Naive thymus-derived CD4-positive, alpha-beta T cell (primary cell): ENCODE data around the gene SFI1. TPM values are rescaled to one million over a fixed set of nuclear protein-coding genes. Genes with fewer than 3 reads are reported as not detected.

Experiments
- ATAC-seq: fragments of 150-1000 bp; cut with Tn5 transposase; 2 replicates; pipeline ENCODE4 v1.10.0; 2021; ENCODE audit warnings: mild to moderate bottlenecking, moderate library complexity
- CTCF ChIA-PET: fragments of 350-600 bp; sonication (Branson Sonifier 250); formaldehyde crosslinking; loops from one replicate; lab custom pipeline; 2021; ENCODE audit warnings: antibody characterized with exemption; lab: Charles Lee
- POLR2A ChIA-PET: fragments of 350-600 bp; sonication (Branson Sonifier 250); formaldehyde crosslinking; loops from one replicate; lab custom pipeline; 2021; ENCODE audit warnings: antibody characterized with exemption, inconsistent platforms; lab: Charles Lee
- DNase-seq, 9 donors: peaks; one replicate each; pipeline versions ENCODE4 v3.0.0 to v3.0.0-alpha.2; 2020 to 2022; ENCODE audit warnings: mixed read lengths in 1 of 9
- H3K27ac ChIP-seq: one replicate; pipeline ENCODE4 v1.7.0; 2013; ENCODE audit warnings: mild to moderate bottlenecking, low read depth, low read length, moderate library complexity
- H3K27me3 ChIP-seq, 2 donors: one replicate each; pipeline ENCODE4 v1.7.0; 2013; ENCODE audit warnings: low read length in 2 of 2, mild to moderate bottlenecking in 2 of 2, moderate library complexity in 2 of 2; ENCODE audit not compliant: control insufficient read depth in 2 of 2, insufficient read depth in 2 of 2
- H3K36me3 ChIP-seq, 3 experiments: 1 replicate in 2 of 3; 2 replicates in 1 of 3; pipeline ENCODE4 v1.7.0; 2013; ENCODE audit warnings: low read length in 3 of 3, mild to moderate bottlenecking in 3 of 3, moderate library complexity in 1 of 3; ENCODE audit not compliant: insufficient read depth in 3 of 3, control insufficient read depth in 2 of 3
- H3K4me1 ChIP-seq, 2 donors: one replicate each; pipeline ENCODE4 v1.7.0; 2013; ENCODE audit warnings: low read length in 2 of 2, mild to moderate bottlenecking in 2 of 2, moderate library complexity in 1 of 2; ENCODE audit not compliant: control insufficient read depth in 2 of 2, insufficient read depth in 2 of 2
- H3K4me3 ChIP-seq: 2 replicates; pipeline ENCODE4 v1.7.0; 2013; ENCODE audit warnings: mild to moderate bottlenecking, low read length
- H3K9me3 ChIP-seq, 3 experiments: 1 replicate in 2 of 3; 2 replicates in 1 of 3; pipeline ENCODE4 v1.7.0; 2013; ENCODE audit warnings: low read length in 3 of 3; ENCODE audit not compliant: control insufficient read depth in 2 of 3
- H3K27ac Mint-ChIP-seq, 9 donors: one replicate each; pipeline ENCODE4 v1.8.0; 2020 to 2022; ENCODE audit warnings: mixed read lengths in 9 of 9, mild to moderate bottlenecking in 8 of 9, moderate library complexity in 5 of 9, inconsistent platforms in 2 of 9
- H3K27me3 Mint-ChIP-seq, 5 donors: one replicate each; pipeline ENCODE4 v1.8.0; 2021 to 2022; ENCODE audit warnings: mixed read lengths in 5 of 5, mild to moderate bottlenecking in 1 of 5
- H3K36me3 Mint-ChIP-seq, 5 donors: one replicate each; pipeline ENCODE4 v1.8.0; 2020 to 2022; ENCODE audit warnings: mixed read lengths in 5 of 5, mild to moderate bottlenecking in 3 of 5, inconsistent platforms in 1 of 5
- H3K4me1 Mint-ChIP-seq, 7 donors: one replicate each; pipeline ENCODE4 v1.8.0; 2020 to 2022; ENCODE audit warnings: mixed read lengths in 7 of 7, mild to moderate bottlenecking in 3 of 7, inconsistent platforms in 1 of 7
- H3K4me3 Mint-ChIP-seq, 10 donors: one replicate each; pipeline ENCODE4 v1.8.0; 2020 to 2022; ENCODE audit warnings: mild to moderate bottlenecking in 10 of 10, mixed read lengths in 10 of 10, moderate library complexity in 6 of 10, inconsistent platforms in 2 of 10
- H3K9me3 Mint-ChIP-seq, 11 donors: one replicate each; pipeline ENCODE4 v1.8.0; 2020 to 2022; ENCODE audit warnings: mixed read lengths in 11 of 11, mild to moderate bottlenecking in 4 of 11, inconsistent platforms in 1 of 11, moderate library complexity in 1 of 11
- intact Hi-C, 2 donors: fragments of 100-400 bp; cut with micrococcal nuclease; formaldehyde crosslinking; loops; one replicate each; pipeline ENCODE4 v1.15.1; 2023
- polyA plus RNA-seq, 2 donors: library from polyadenylated mRNA; unstranded; fragments of 300-500 nt; fragmentation: Illumina TruSeq; gene quantifications; one replicate each; pipeline ENCODE4 v1.2.3, GENCODE V29; 2021
- total RNA-seq, 6 experiments: library from RNA in 5 of 6; stranded (reverse) in 5 of 6; gene quantifications; 1 replicate in 5 of 6; 2 replicates in 1 of 6; pipeline ENCODE4 v1.2.3 and lab custom pipeline; 2021 to 2026

Gene SFI1
- total and polyA plus RNA-seq, 7 experiments from 2014 or later, result 25.9 to 359 (median 253) TPM

GRCh38 chr22:31626427-31627150 is 130.3 kb downstream of the SFI1 start:
- Mint-ChIP-seq H3K4me1 (peaks cover 27 to 64% (median 32%) of the 10 kb centered on the region in 7 donors), H3K27ac (peak overlapping the region; percentile 38 to 93 (median 89)), H3K27me3 (no peaks in the 10 kb centered on the region), H3K36me3 (peaks cover 0 to 3% (median 0%) of the 10 kb centered on the region in 5 donors), H3K9me3 (peaks cover 0 to 9% (median 0%) of the 10 kb centered on the region in 11 donors), H3K4me3 (peak overlapping the region in 2 of 10 donors; percentile 3 to 17)
- Histone ChIP-seq H3K27me3 (no peaks in the 10 kb centered on the region), H3K9me3 (no peaks in the 10 kb centered on the region), H3K27ac (peak overlapping the region; percentile 95), H3K4me3 (no peak overlapping the region), H3K36me3 (peaks cover 0 to 18% (median 0%) of the 10 kb centered on the region in 3 experiments), H3K4me1 (peaks cover 16 to 19% of the 10 kb centered on the region in 2 donors)
- intact Hi-C loops, result no loop called here
- ChIA-PET POLR2A (no interaction called here), CTCF (interaction anchor here (0.6 kb wide), 1 partner anchor 63 kb away, joined by 3 read pairs; no protein-coding TSS in a partner anchor)
- ATAC-seq, result no peak
- DNase-seq, result peak in 1 of 9 donors; percentile 21

GRCh38 chr22:31627223-31627731 is 130.9 kb downstream of the SFI1 start:
- Mint-ChIP-seq H3K9me3 (peaks cover 0 to 9% (median 0%) of the 10 kb centered on the region in 11 donors), H3K27me3 (no peaks in the 10 kb centered on the region), H3K27ac (peak overlapping the region; percentile 38 to 93 (median 89)), H3K36me3 (peaks cover 0 to 3% (median 0%) of the 10 kb centered on the region in 5 donors), H3K4me1 (peaks cover 27 to 63% (median 33%) of the 10 kb centered on the region in 7 donors), H3K4me3 (no peak overlapping the region)
- POLR2A ChIA-PET, result no interaction called here
- Histone ChIP-seq H3K9me3 (no peaks in the 10 kb centered on the region), H3K27ac (peak overlapping the region; percentile 95), H3K36me3 (peaks cover 0 to 12% (median 0%) of the 10 kb centered on the region in 3 experiments), H3K4me3 (no peak overlapping the region), H3K27me3 (no peaks in the 10 kb centered on the region), H3K4me1 (peaks cover 16 to 19% of the 10 kb centered on the region in 2 donors)
- DNase-seq (no peak), ATAC-seq (no peak)
- intact Hi-C loops, result no loop called here
- CTCF ChIA-PET, result no interaction called here

GRCh38 chr22:31628362-31628761 is 132.0 kb downstream of the SFI1 start:
- intact Hi-C loops, result no loop called here
- H3K36me3 Mint-ChIP-seq, result peaks cover 0 to 3% (median 0%) of the 10 kb centered on the region in 5 donors
- CTCF ChIA-PET, result interaction anchor here (0.6 kb wide), 1 partner anchor 48 kb away, joined by 3 read pairs; no protein-coding TSS in a partner anchor
- H3K4me3 Mint-ChIP-seq, result peak overlapping the region in 9 of 10 donors; percentile 18 to 89 (median 81)
- no peaks in the 10 kb centered on the region for H3K27me3 ChIP-seq
- peaks cover 16 to 19% of the 10 kb centered on the region in 2 donors for H3K4me1 ChIP-seq
- DNase-seq (no peak), ATAC-seq (no peak)
- no peak overlapping the region for H3K4me3 ChIP-seq
- POLR2A ChIA-PET, result interaction anchor here (0.5 kb wide), 2 partner anchors 276 to 321 kb away, joined by 3 to 4 read pairs; no protein-coding TSS in a partner anchor
- peaks cover 0 to 6% (median 0%) of the 10 kb centered on the region in 3 experiments for H3K36me3 ChIP-seq
- peaks cover 27 to 65% (median 33%) of the 10 kb centered on the region in 7 donors for H3K4me1 Mint-ChIP-seq
- peak overlapping the region; percentile 95 for H3K27ac ChIP-seq
- H3K9me3 ChIP-seq, result no peaks in the 10 kb centered on the region
- H3K27ac Mint-ChIP-seq, result peak overlapping the region; percentile 77 to 96 (median 90)
- no peaks in the 10 kb centered on the region for H3K27me3 Mint-ChIP-seq
- peaks cover 0 to 9% (median 0%) of the 10 kb centered on the region in 11 donors for H3K9me3 Mint-ChIP-seq

- Mint-ChIP-seq H3K4me3 (peak overlapping the region; percentile 61 to 92 (median 85)), H3K27me3 (no peaks in the 10 kb centered on the region), H3K27ac (peak overlapping the region; percentile 77 to 96 (median 91)), H3K36me3 (peaks cover 0 to 3% (median 0%) of the 10 kb centered on the region in 5 donors), H3K9me3 (peaks cover 0 to 9% (median 0%) of the 10 kb centered on the region in 11 donors), H3K4me1 (peaks cover 29 to 69% (median 38%) of the 10 kb centered on the region in 7 donors)
- ChIA-PET CTCF (interaction anchor here (2.8 kb wide), 1 partner anchor 73 kb away, joined by 16 read pairs; no protein-coding TSS in a partner anchor), POLR2A (interaction anchor here (2.0 kb wide), 1 partner anchor 9 kb away, joined by 11 read pairs; no protein-coding TSS in a partner anchor)
- DNase-seq, result peak in 2 of 9 donors; percentile 24 to 31
- no peak for ATAC-seq
- Histone ChIP-seq H3K27me3 (no peaks in the 10 kb centered on the region), H3K4me3 (peak overlapping the region; percentile 74), H3K9me3 (no peaks in the 10 kb centered on the region), H3K27ac (peak overlapping the region; percentile 95), H3K4me1 (peaks cover 16 to 19% of the 10 kb centered on the region in 2 donors), H3K36me3 (no peaks in the 10 kb centered on the region)
- intact Hi-C loops, result no loop called here
Measured at GRCh38 chr22:31628969-31629708, 132.8 kb downstream of the SFI1 start.

- peak overlapping the region; percentile 95 for H3K27ac ChIP-seq
- Mint-ChIP-seq H3K4me1 (peaks cover 23 to 63% (median 38%) of the 10 kb centered on the region in 7 donors), H3K36me3 (peaks cover 0 to 3% (median 0%) of the 10 kb centered on the region in 5 donors), H3K9me3 (peaks cover 0 to 6% (median 0%) of the 10 kb centered on the region in 11 donors), H3K27ac (peak overlapping the region; percentile 77 to 96 (median 91)), H3K27me3 (no peaks in the 10 kb centered on the region), H3K4me3 (peak overlapping the region; percentile 61 to 92 (median 85))
- H3K36me3 ChIP-seq, result no peaks in the 10 kb centered on the region
- DNase-seq (peak in 1 of 9 donors; percentile 23), ATAC-seq (no peak)
- H3K27me3 ChIP-seq, result no peaks in the 10 kb centered on the region
- H3K9me3 ChIP-seq, result no peaks in the 10 kb centered on the region
- ChIA-PET CTCF (interaction anchor here (0.7 to 2.8 kb wide), 2 partner anchors 44 to 73 kb away, joined by 3 to 16 read pairs; no protein-coding TSS in a partner anchor), POLR2A (interaction anchor here (0.9 to 2.0 kb wide), 12 partner anchors 9 to 343 kb away, joined by 3 to 12 read pairs (median 5); partner anchors contain the start of genes PIK3IP1 and PISD)
- intact Hi-C loops, result loop anchor here (1.0 to 10.0 kb wide), 13 partner anchors 33 to 525 kb away; partner anchors contain the start of genes DRG1 (in 2 of the 2), EIF4ENIF1 (in 2 of the 2), PISD (in 2 of the 2) and SFI1 (in 2 of the 2)
- peaks cover 16 to 19% of the 10 kb centered on the region in 2 donors for H3K4me1 ChIP-seq
- H3K4me3 ChIP-seq, result peak overlapping the region; percentile 74
Measured at GRCh38 chr22:31629741-31630184, 133.4 kb downstream of the SFI1 start.
